ENCODE measurements around the gene CASS4.
"Not testable (repeated sequence)": the region's sequence is repeated elsewhere in the genome, so short reads cannot be mapped to it uniquely, and the experiment has no call there.

The CASS4 gene

DNA sequence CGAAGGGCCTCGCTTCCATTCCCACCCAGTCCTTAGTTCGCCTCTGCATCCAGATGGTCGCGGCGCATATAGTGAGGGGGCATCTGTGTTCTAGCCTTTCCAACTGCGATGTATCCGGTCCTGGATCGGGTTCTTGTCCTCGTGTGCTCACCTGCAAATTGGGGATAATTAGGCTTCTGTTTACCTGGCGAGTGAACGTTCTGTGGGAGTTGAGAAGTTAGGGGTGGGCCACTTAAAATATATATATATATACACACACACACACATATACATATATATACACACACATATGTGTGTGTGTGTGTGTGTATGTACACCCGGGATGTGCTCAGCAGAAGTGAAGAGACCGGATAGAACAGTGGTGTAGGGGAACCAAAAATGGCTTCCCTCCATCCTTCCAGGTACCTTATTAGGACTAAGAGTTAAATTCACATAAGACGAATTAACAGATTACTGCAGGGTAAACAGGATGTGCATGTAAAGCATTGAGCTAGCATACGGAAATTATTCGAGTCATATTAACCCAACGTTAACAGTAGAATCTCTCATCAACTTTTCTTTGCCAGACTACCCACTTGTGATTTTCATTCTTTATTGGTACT is 19.1 kb upstream of the CASS4 start:
- no peak for DNase-seq (ENCODE audit: low read depth in 2 of 2)

DNA sequence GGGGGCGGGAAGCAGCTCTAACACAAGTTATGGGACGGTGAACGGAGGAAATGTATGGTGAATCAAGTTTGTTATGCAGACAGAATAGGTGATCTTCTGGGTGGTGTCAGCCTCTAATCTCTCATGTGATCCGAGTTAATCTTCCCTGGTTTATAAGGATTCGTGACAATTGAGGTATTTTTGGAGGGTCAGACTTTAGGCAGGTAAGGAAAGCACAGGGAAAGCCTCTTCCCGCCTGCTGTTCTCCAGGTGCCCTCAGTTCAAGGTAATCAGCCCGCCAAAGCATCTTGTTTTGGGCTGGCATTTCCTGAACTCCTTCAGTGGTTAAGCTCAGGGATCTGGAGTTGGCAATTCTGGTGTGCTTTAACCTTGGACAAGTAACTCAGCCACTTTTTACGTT is 18.4 kb upstream of the CASS4 start:
- no peak for DNase-seq (ENCODE audit: low read depth in 2 of 2)

DNA sequence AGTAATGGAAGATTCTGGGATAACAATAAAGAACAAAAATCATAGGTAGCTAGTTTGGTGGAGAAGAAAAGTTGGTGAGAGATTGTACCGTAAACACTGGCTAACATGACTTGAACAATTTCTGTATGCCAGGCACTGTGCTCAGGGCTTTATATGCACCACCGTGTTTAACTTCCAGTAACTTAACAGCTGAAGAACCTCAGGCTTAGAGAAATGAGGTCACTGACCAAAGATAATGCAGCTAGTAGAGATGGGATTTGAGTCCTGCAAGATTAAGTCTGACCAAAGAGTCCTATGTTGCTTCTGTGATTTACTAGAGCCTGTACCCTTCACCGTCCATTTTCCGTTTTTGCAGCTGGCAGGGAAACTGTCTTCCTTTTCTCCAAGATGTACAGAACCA is 16.9 kb upstream of the CASS4 start:
- no peak for DNase-seq (ENCODE audit: low read depth in 2 of 2)

DNA sequence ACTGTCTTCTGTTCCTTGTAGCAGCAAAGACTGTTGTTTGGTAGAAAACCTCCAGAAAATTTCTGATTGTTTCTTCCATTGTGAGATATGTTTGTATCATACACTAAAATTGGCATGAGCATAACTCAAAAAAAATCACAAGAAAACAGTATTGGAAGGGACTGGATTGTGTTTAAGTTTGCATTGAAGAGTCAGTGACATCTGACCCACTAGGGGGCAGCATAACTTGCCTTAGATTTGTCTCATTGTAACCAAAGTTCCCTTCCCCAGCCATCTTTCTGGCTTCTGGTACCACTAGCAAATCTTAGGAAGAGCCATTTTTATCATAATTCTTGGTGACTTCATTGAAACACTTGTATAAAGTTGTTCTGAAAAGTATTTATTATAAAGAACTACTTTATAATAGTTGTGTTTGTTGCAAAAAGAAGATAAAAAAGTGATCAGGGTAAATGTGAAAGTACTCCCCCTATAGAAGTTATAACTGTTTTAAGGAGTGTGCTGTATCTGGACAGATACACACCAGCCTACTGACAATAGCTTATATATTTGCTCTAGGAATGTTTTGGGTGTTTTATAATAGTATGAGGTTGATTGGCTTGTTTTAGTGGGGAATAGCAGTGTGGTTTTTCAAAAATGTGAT is 11.9 kb upstream of the CASS4 start:
- peak in 1 of 2 donors; percentile 65 for DNase-seq (ENCODE audit: low read depth in 2 of 2)

DNA sequence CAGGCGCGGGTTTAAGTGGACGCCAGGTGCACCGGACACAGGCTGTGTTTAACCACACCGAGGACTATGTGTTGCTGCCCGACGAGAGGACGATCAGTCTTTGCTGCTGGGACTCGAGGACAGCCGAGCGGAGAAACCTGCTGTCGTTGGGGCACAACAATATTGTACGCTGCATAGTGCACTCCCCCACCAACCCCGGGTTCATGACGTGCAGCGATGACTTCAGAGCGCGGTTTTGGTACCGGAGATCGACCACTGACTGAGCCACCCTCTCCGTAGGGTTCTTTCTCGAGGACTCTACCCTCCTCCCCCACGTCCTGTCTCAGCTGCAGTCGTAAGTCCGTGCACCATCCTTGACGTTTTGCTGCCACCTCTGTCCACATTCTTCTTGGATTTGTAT is 8.6 kb upstream of the CASS4 start:
- DNase-seq (ENCODE audit: low read depth in 2 of 2): no peak

DNA sequence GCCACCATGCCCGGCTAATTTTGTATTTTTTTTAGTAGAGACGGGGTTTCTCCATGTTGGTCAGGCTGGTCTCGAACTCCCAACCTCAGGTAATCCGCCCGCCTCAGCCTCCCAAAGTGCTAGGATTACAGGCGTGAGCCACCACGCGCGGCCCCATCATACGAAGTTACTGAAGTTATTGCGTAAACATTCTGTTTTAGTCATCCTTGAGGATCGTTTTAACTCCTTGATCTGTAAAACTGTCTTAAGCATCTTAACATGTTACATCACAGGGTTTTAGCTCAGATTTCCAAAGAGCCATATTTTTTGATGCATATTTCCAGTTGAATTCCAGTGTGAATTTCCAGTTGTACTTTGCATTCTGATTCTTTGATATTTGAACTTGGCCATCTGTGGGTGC is 6.7 kb upstream of the CASS4 start:
- DNase-seq (ENCODE audit: low read depth in 2 of 2): not testable (repeated sequence)

DNA sequence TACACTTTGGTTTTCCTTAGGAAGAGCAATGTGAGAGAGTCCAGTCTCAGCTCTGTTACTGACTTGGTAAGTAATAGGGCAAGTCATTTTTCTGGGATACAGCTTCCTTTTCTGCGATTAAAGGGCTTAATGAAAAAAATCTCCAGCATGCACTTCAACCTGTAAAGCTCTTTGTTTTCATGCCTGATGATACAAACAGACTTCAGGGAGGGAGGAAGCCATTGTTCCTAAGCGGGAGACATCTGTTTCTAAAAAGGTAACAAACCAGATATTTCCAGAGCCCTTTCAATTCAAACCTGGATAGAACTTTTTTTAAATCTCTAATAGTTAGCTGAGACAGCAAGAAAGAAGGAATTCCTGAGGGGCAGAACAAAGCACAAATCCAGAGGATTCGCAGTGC is 5.2 kb upstream of the CASS4 start:
- DNase-seq (ENCODE audit: low read depth in 2 of 2): no peak

DNA sequence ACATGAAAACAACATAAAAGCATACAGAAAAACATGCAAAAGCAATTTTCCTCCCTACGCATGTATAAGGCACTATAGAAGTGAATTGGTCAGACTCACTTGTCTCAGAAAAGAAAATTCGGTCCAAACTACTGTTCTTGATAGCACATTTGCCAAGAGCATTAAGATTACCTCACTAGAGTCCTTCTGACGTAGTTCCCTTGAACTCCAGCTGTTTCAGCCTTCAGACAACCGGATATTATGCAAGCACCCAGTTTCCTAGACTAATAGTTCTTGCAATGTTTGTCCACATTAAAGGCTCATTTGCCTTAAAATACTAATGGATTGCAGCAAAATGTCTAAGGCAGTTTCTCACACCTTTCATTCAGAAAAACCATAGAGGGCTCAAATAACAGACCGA is 2.5 kb upstream of the CASS4 start:
- no peak for DNase-seq (ENCODE audit: low read depth in 2 of 2)

DNA sequence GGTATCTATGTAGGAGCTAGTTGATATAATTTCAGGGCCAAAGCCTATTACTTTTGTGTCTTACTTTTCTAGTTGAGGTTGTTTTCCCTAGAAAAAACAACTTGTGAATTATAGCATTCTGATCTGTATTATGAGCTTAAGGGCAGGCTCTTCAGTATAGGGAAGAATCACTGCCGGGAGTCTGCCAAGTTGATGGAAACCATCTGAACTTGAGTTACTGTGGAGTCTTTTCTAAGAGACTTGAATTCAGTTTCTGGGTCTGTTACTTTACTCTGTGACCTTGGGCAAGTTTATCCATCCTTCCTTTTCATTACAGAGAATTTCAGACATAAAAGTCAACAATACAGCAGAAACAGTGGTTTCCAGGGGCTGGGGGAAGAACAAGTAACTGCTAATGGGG is 2.1 kb upstream of the CASS4 start:
- DNase-seq (ENCODE audit: low read depth in 2 of 2): no peak

DNA sequence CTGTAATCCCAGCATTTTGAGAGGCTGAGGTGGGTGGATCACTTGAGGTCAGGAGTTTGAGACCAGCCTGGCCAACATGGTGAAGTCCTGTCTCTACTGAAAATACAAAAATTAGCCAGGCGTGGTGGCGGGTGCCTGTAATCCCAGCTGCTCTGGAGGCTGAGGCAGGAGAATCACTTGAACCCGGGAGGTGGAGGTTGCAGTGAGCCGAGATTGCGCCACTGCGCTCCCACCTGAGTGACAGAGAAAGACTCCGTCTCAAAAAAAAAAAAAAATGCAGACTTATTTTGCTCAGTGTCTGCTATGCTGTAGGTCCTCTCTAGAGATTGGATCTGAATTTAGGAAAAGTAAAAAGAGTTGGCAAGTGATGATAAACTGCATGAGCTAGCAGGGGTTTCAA is 773 bp upstream of the CASS4 start:
- DNase-seq (ENCODE audit: low read depth in 2 of 2): not testable (repeated sequence)

DNA sequence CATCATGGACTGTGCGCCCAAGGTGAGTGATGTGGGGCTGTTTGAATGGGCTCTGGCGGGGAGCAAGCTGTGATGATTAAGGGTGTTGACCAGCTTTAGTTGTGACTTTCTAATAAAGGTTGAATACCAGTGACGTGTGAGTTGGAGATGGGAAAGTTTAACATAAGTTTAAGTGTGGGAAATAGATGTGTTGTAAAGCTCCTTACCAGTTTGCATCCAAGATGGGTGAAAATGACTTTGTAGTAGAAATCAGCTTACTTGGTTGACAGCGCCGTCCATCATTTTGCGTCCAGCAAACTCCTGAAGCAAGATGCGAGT is 372 bp downstream of the CASS4 start:
- DNase-seq (ENCODE audit: low read depth in 2 of 2): no peak

DNA sequence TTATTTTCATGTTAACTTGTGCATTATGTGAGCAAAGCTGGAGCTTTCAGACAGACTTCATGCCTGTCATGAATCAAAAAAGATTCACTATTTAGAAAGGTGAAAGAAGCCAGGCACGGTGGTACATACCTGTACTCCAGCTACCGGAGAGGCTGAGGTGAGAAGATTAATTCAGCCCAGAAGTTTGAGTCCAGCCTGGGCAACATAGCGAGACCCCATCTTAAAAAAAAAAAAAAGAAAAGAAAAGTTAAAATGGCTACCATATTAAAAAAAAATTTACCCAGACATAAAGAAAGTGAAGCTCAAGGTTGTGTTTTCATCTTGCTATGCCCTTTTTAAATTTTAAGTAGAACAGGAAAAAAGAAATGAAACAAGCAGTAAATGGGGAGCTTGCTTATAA is 889 bp downstream of the CASS4 start:
- no peak for DNase-seq (ENCODE audit: low read depth in 2 of 2)

DNA sequence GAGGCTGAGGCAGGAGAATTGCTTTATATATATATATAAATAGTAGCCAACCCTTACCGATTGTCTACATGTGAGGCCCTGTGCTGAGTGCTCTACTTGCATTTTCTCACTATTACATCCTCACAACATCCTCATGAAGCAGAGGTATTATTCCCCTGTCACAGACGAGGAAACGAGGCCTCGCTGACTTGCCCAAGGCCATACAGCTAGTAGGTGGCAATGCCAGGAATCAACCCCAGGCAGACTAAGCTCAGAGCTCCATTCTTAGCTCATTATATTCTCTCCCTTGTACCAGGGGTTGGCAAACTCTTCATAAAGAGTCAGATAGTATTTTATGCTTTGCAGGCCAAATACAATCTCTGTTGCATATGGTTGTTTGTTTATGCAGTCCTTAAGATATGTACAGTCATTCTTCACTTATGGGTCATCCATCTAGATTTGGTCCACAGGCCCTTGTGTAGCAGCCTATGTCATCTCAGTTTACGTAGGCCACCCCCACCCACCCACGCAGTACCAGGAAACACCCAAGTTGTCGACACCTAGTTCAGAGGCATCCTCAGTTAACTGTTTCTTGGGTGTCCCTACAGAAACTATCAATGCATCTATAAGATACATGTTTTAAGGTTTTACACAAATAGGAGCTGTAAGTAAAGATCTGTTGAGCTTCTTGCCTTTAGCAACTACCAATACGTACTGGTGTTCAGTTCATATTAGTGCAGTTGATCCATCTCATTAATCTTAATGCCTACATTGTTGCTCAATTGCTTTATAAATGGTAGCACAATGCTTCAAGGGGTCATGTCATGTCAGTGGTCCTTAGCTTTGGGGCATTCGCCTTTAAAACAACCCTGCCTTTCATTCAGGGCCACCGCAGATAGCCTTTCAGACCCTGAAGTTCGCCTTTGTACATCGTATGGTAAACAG is 3.0 kb downstream of the CASS4 start:
- DNase-seq (ENCODE audit: low read depth in 2 of 2): peak in 1 of 2 donors; percentile 26

DNA sequence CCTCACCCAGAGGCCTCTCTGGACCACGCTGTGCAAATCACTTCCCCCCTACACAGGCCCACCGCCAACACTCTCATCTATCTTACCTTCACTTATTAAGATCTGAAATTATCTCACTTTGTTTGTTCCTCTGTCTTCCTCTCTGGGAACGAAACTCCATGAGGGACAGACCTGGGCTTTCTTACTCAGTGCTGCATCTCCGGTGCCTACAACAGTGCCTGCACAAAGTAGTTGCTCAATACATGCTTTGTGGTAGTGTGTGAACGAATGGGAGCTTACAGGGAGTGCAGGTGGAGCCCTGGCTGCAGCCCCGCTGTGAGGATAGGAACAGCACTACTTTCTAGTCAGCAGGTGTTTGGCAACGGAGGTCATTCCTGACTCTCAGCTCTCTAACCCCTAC is 5.3 kb downstream of the CASS4 start:
- no peak for DNase-seq (ENCODE audit: low read depth in 2 of 2)

DNA sequence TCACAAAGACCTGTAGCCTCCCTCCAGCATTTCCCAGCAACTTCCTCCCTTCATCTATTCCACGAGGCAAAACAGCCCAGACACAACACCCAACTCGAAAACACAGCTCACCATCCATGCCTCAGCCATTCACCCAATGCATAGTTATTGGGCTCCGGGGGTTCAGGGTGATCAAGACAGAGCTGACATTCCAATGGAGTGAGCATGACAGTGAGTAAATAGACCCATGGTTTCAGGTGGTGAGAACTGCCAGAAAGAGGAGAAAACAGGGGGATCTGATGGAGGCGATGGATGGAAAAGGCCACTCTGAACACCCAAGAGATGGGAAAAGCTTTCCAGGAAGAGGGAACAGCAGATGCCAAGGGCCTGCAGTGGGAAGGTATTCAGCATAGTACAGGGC is 5.9 kb downstream of the CASS4 start:
- DNase-seq (ENCODE audit: low read depth in 2 of 2): no peak

DNA sequence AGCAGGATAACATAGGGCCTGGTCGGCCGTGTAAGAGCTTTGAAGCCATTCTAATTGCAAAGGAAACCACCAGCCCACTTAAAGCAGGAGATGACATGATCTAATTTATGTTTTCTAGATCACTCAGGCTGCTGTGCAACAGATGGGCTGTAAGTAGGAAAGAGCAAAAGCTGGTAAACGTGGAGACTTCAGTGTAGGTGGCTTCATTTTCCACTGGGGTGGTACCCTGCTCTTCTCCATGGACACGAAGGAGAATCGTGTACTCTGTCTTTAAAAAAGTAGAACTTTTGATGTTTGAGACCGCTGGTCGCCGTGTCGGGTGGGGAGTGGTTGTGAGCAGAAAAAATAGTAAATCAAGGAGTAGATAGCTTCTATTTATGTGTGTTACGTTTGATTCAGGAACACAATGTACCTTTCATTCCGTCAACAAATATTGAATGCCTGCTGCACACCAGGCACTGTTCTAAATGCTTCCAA is 6.4 kb downstream of the CASS4 start:
- DNase-seq (ENCODE audit: low read depth in 2 of 2): no peak

DNA sequence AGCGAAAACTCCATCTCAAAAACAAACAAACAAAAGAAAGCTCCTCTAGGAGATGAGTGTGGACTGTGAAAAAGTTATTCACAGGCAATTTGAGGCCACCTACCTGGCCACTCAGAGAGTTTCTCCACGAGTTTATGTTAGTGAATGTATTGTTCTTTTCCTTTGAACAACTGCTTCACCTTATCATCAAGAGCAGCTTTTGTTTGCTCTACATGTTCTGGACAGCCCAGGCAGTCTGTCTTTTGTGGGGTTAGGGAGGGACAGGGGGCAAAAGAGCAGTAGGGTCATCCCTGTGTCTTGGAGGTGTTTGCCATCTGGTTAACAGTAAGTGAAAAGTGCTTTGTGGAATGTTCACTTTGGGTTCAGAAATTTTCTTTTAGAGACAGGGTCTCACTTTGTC is 8.0 kb downstream of the CASS4 start:
- DNase-seq (ENCODE audit: low read depth in 2 of 2): no peak

DNA sequence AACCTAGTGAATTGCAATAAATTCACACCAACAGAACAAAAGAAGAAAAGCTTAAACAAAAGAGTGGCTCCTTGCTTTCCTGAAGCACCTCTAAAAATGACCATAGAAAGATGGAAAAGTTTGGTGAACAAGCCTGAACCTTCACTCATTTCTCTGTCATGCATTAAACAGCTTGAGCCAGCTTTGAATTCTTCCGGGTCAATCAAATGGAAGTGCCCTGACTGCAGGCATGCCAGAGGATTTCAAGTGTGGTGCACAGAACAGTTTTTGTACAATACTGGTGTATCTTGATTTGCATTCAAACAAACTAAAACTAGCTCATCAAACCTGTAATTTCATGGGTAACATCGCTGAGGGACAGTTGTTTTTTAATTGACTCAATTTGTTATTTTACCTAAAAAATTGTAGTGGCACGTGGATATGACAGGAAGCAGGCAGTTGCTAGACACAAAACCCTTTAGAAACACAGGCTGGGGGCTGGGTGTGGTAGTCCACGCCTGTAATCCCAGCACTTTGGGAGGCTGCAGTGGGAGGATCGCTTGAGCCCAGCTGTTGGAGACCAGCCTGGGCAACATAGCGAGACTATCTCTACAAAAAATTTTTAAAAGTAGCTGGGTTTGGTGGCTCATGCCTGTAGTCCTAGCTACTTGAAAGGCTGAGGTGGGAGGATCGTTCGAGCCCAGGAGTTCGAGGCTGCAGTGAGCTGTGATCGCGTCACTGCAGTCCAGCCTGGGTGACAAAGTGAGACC is 9.1 kb downstream of the CASS4 start:
- no peak for DNase-seq (ENCODE audit: low read depth in 2 of 2)

DNA sequence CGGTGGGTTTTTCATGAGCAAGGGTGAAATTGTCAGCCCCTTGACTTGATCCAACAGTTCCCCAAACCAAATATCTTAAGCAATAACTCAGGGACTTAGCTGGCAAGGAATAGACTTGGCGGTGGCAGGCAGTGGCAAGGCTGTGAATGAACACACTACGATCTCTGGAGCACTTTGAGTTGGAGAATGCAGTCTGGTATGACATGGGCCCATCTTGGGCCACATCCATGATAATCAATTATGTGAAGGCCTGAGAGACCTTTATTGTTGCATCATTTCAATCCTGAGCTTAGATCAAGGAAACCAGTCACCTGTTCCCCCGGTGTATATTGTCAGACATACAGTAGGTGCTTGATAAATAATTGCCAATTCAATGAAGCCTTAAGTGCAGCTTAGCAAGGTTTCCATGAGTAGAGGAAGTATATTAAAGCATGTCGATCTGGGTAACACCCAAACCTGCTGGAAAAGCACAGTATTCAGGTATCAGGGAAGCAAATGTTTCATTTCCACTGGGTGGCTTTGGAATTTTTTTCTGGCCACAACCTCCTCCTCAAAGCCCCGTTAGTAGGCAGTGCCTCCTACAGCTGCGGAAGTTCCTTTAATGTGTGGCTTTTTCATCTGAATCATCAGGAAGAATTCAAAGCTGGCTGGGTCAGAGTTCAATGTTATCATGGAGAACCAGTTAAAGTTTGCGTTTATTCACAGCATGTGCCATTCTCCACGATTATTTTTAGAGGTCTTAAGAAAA is 10.2 kb downstream of the CASS4 start:
- no peak for DNase-seq (ENCODE audit: low read depth in 2 of 2)

DNA sequence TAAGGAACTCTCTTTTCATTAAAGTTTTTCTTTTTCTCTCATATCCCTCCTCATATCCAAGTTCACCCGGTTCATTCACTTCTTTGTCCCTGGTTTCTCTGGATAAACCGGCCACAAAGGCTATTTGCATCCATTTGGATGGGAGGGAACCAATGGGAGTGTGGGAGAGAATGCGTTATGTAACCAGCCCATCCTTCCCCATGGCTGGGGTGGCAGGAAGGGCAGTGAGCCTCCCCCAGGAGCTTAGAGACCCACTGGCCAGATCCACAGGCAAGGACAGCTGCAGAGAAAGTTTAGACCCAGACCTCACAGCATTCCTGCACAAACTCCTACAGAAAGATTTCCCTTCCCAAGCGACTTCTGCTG is 10.7 kb downstream of the CASS4 start:
- DNase-seq (ENCODE audit: low read depth in 2 of 2): no peak

DNA sequence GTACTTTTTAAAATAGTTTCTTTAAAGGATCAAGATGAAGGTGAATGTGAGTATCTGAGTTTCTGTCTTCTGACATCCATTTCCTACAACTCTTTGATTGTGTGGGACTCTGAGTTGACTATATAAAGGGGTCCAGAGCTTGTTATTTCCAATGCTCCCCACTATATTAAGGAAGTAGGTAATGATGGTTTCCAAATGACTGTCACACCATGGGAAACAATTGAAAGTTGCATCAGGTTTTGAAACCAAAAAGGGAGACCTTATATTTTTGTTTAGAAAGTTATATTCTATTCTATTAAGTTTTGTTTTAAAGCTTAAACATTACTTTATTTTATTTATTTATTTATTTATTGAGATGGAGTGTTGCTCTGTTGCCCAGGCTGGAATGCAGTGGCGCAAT is 11.2 kb downstream of the CASS4 start:
- DNase-seq (ENCODE audit: low read depth in 2 of 2): no peak

DNA sequence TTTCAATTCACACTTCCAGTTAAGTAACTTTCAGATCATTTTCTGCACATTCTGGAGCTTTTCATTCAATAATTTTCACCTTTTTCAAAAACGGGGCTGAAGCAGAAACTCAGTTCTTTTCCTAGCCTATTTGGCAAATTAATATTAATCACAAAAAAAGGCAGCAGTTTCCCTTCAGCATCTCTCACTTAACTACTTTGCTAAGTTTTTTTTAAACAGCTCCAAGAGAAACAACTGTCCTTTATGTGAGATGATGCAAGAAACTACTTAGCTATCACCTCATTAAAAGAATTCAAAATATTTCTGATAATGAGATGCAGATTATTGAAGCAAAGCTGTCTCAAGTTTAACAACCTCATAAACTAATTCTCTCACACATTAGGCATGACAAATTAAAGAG is 11.8 kb downstream of the CASS4 start:
- no peak for DNase-seq (ENCODE audit: low read depth in 2 of 2)

All from stimulated activated CD4-positive, alpha-beta T cell treated with anti-CD3 and anti-CD28 coated beads, Interleukin-1b, Interleukin-23, amount 100 ng/mL, for 4 hours (primary cell).